ENCODE results near the gene MYH14. TPM values are rescaled to one million over a fixed set of nuclear protein-coding genes. Genes with fewer than 3 reads are reported as not detected.

The MYH14 gene
- total and polyA plus RNA-seq, 2 of the 8 experiments (the other 6 are each of a cell fraction or from before 2014, with no cell fraction given): 17.3 to 28.6 TPM

DNA sequence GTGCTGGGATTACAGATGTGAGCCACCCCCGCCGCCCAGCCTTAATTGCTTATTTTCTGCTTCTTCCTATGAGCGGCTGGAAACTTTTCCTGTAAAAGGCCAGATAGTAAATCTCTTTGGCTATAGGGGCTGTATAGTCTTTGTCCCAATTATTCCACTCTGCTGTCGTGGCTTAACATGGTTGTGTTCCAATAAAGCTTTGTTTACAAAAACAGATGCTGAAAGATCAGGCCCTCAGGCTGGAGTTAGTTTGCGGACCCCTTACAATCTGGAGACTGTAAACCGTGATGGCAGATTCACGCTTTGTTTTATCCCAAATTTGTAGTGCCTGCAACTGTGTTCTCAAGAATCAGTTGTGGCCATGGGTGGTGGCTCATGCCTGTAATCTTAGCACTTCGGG, 115.0 kb downstream of the MYH14 start:
- H2BK15ac ChIP-seq (ENCODE audit: low read length): no peak overlapping the region
- no peak overlapping the region for H3K14ac ChIP-seq (ENCODE audit: insufficient read length)
- no peak overlapping the region for H2BK20ac ChIP-seq (ENCODE audit: low read length)
- peaks cover 1 to 7% (median 2%) of the 10 kb centered on the region in 4 experiments; a peak in 5 of 7 replicates for H3K4me1 ChIP-seq (replicated peaks in 1 of 4; ENCODE audit: control insufficient read depth in 3 of 4, insufficient read depth in 4 of 4, low read length in 3 of 4)
- no peaks in the 10 kb centered on the region for H3K79me1 ChIP-seq (ENCODE audit: low read depth, low read length)
- peaks cover under 1 to 10% (median 3%) of the 10 kb centered on the region in 4 experiments; a peak in 5 of 8 replicates for H3K36me3 ChIP-seq (ENCODE audit: control insufficient read depth in 2 of 4, insufficient read depth in 4 of 4, low read length in 3 of 4)
- H3K79me2 ChIP-seq (ENCODE audit: control insufficient read depth in 1 of 2, insufficient read depth in 2 of 2, low read length in 2 of 2): no peaks in the 10 kb centered on the region
- TF ChIP-seq BACH1 (IDR thresholded peaks at IDR 0.05; ENCODE audit: low read length) (no peak), TAF1 (IDR thresholded peaks at IDR 0.05; ENCODE audit: low read depth, low read length) (no peak), SAP30 (IDR thresholded peaks at IDR 0.05; ENCODE audit: insufficient read depth, insufficient replicate concordance, low read length) (no peak), PHF8 (conservative IDR thresholded peaks at IDR 0.05; ENCODE audit: low read depth, low read length) (no peak), TBP (IDR thresholded peaks at IDR 0.05; ENCODE audit: low read depth, low read length) (no peak), USF2 (IDR thresholded peaks at IDR 0.05; ENCODE audit: low read length) (no peak), CTBP2 (IDR thresholded peaks at IDR 0.05; ENCODE audit: borderline replicate concordance, insufficient read depth, insufficient read length, low read length) (no peak)
- 87% methylated on average over 8 of the region's 8 CpGs; no CpG with 5 or more reads in 1 of the 2 experiments for WGBS, 2 experiments (ENCODE audit: extremely low coverage in 1 of 2, insufficient coverage in 1 of 2, insufficient read length in 1 of 2, insufficient replicate concordance in 2 of 2, low coverage in 1 of 2, low lambda C conversion rate in 2 of 2, missing lambda C conversion rate in 1 of 2)
- no peak overlapping the region for H3K23ac ChIP-seq (ENCODE audit: insufficient read length)
- no peak overlapping the region for H3K4ac ChIP-seq (replicated peaks; ENCODE audit: insufficient read length, low read depth, low read length)
- H2AK5ac ChIP-seq (ENCODE audit: low read depth, low read length): no peak overlapping the region
- H4K8ac ChIP-seq (ENCODE audit: extremely low read depth, insufficient read depth, low read length): no peak overlapping the region
- H3K18ac ChIP-seq (ENCODE audit: extremely low read depth, low read length): no peak overlapping the region
- no peak overlapping the region for H3K9ac ChIP-seq (replicated peaks in 1 of 4; ENCODE audit: extremely low read depth in 1 of 4, low read depth in 3 of 4, low read length in 3 of 4)
- H4K5ac ChIP-seq (ENCODE audit: insufficient read length, low read depth, low read length): no peak overlapping the region
- FAIRE-seq (no peak), DNase-seq (ENCODE audit: low read depth in 1 of 2, low spot score in 2 of 2) (no peak)
- H2BK5ac ChIP-seq (ENCODE audit: low read depth, low read length): no peak overlapping the region
- peaks cover 13% of the 10 kb centered on the region for H3K23me2 ChIP-seq (ENCODE audit: low read depth, low read length)
- H3K4me2 ChIP-seq (ENCODE audit: insufficient read depth in 1 of 2, low read depth in 2 of 2, low read length in 2 of 2): no peak overlapping the region
- H3K27ac ChIP-seq (ENCODE audit: low read depth, low read length): no peak overlapping the region
- H3K4me3 ChIP-seq (ENCODE audit: extremely low read depth in 1 of 4, insufficient read depth in 2 of 4, low read depth in 3 of 4, low read length in 4 of 4): no peak overlapping the region
- H3K27me3 ChIP-seq (replicated peaks in 1 of 4; ENCODE audit: control insufficient read depth in 3 of 4, extremely low read depth in 1 of 4, insufficient read depth in 3 of 4, low read length in 3 of 4): no peaks in the 10 kb centered on the region
- ChIA-PET POLR2A (ENCODE audit: partially characterized antibody) (interaction anchor here (0.7 to 4.6 kb wide), 2 partner anchors 10 to 11 kb away, joined by 3 to 40 read pairs; partner anchors contain the start of gene KCNC3), CTCF (ENCODE audit: partially characterized antibody) (no interaction called here)
- H3K9me3 ChIP-seq (ENCODE audit: insufficient read depth in 2 of 2, low read depth in 1 of 2, low read length in 1 of 2): no peaks in the 10 kb centered on the region
- H2BK12ac ChIP-seq (ENCODE audit: low read depth, low read length): no peak overlapping the region
- H4K20me1 ChIP-seq (replicated peaks in 1 of 2; ENCODE audit: control insufficient read depth in 1 of 2, insufficient read depth in 2 of 2, low read length in 2 of 2): peaks cover 5 to 7% of the 10 kb centered on the region in 2 experiments
- H2BK120ac ChIP-seq (replicated peaks; ENCODE audit: low read depth, low read length): no peak overlapping the region
- H4K91ac ChIP-seq (replicated peaks; ENCODE audit: insufficient read length, low read length): no peak overlapping the region
- no peak overlapping the region for H3K56ac ChIP-seq (replicated peaks; ENCODE audit: insufficient read length, low read depth, low read length)
- no peak overlapping the region for H2AFZ ChIP-seq (ENCODE audit: low read length)
